Mesendoderm (in vitro differentiated cells): ENCODE data around the gene WDR1.
A peak's percentile ranks its signal among the peaks of the same experiment; 100 is the strongest.

ENCODE experiments used
- DNase-seq: peaks from one replicate; pipeline ENCODE4 v3.0.0; 2013
- H2AK5ac ChIP-seq: 2 replicates; pipeline ENCODE4 v1.6.1; 2013; ENCODE audit warnings: low read length, inconsistent platforms
- H2BK120ac ChIP-seq: 2 replicates; pipeline ENCODE4 v1.6.1; 2013; ENCODE audit warnings: low read depth, mild to moderate bottlenecking, low read length, moderate library complexity, mixed read lengths
- H2BK15ac ChIP-seq: replicated peaks from 2 replicates; pipeline ENCODE4 v1.6.1; 2013; ENCODE audit warnings: low read depth, mild to moderate bottlenecking, moderate library complexity
- H2BK5ac ChIP-seq: 2 replicates; pipeline ENCODE4 v1.6.1; 2013; ENCODE audit warnings: low read length, inconsistent platforms
- H3K18ac ChIP-seq: 2 replicates; pipeline ENCODE4 v1.6.1; 2013; ENCODE audit warnings: mild to moderate bottlenecking, low read length, mixed read lengths
- H3K23ac ChIP-seq: one replicate; pipeline ENCODE4 v1.6.1; 2013; ENCODE audit warnings: low read length
- H3K27ac ChIP-seq: 2 replicates; pipeline ENCODE4 v1.5.1; 2013; ENCODE audit warnings: low read depth, mild to moderate bottlenecking, inconsistent platforms, low read length, moderate library complexity
- H3K27me3 ChIP-seq: 2 replicates; pipeline ENCODE4 v1.6.1; 2013; ENCODE audit warnings: low read length, control low read depth, mild to moderate bottlenecking, inconsistent platforms; ENCODE audit not compliant: insufficient read depth, poor library complexity
- H3K36me3 ChIP-seq: 2 replicates; pipeline ENCODE4 v1.6.1; 2013; ENCODE audit warnings: low read length, inconsistent platforms; ENCODE audit not compliant: control insufficient read depth, insufficient read depth
- H3K4ac ChIP-seq: one replicate; pipeline ENCODE4 v1.6.1; 2013; ENCODE audit warnings: low read depth, mild to moderate bottlenecking, low read length, moderate library complexity
- H3K4me1 ChIP-seq: 2 replicates; pipeline ENCODE4 v1.6.1; 2013; ENCODE audit warnings: low read depth, low read length, inconsistent platforms; ENCODE audit not compliant: control insufficient read depth
- H3K4me2 ChIP-seq: 2 replicates; pipeline ENCODE4 v1.6.1; 2013; ENCODE audit warnings: low read length
- H3K4me3 ChIP-seq: 2 replicates; pipeline ENCODE4 v1.5.1; 2013; ENCODE audit warnings: mild to moderate bottlenecking, low read length
- H3K56ac ChIP-seq: one replicate; pipeline ENCODE4 v1.6.1; 2013; ENCODE audit warnings: low read length
- H3K79me1 ChIP-seq: 2 replicates; pipeline ENCODE4 v1.6.1; 2013; ENCODE audit warnings: low read length, inconsistent platforms
- H3K79me2 ChIP-seq: 2 replicates; pipeline ENCODE4 v1.6.1; 2013; ENCODE audit warnings: mild to moderate bottlenecking, low read length; ENCODE audit not compliant: control insufficient read depth, insufficient read depth
- H3K9ac ChIP-seq: 2 replicates; pipeline ENCODE4 v1.6.1; 2013; ENCODE audit warnings: low read length, inconsistent platforms
- H4K5ac ChIP-seq: one replicate; pipeline ENCODE4 v1.6.1; 2013; ENCODE audit warnings: low read length
- H4K8ac ChIP-seq: one replicate; pipeline ENCODE4 v1.6.1; 2013; ENCODE audit warnings: low read depth, mild to moderate bottlenecking, control low read depth, low read length, moderate library complexity
- WGBS: extraction: QIAGEN DNeasy Blood & Tissue Kit; methylation state at CpG from one replicate; pipeline ENCODE4 v1.1.7; 2013; ENCODE audit warnings: low lambda C conversion rate, missing lambda C conversion rate; ENCODE audit not compliant: insufficient coverage; ENCODE audit errors: extremely low coverage; 5-methylcytosine and 5-hydroxymethylcytosine counted together

WDR1 gene

GRCh38 chr4:10119278-10119677 lies 2.7 kb upstream of the WDR1 start:
- H3K23ac ChIP-seq: no peak overlapping the region
- H4K5ac ChIP-seq: no peak overlapping the region
- H3K4ac ChIP-seq: no peak overlapping the region
- no peak overlapping the region for H2BK5ac ChIP-seq
- H3K36me3 ChIP-seq: peaks cover 3% of the 10 kb centered on the region
- H3K56ac ChIP-seq: no peak overlapping the region
- no peak overlapping the region for H3K9ac ChIP-seq
- DNase-seq: no peak
- no peaks in the 10 kb centered on the region for H3K27me3 ChIP-seq
- no peak overlapping the region for H4K8ac ChIP-seq
- H3K4me3 ChIP-seq: no peak overlapping the region
- no peak overlapping the region for H2AK5ac ChIP-seq
- peaks cover 18% of the 10 kb centered on the region for H3K79me2 ChIP-seq
- H3K4me1 ChIP-seq: peaks cover 9% of the 10 kb centered on the region
- no peak overlapping the region for H3K18ac ChIP-seq
- H3K27ac ChIP-seq: no peak overlapping the region
- no peak overlapping the region for H3K4me2 ChIP-seq
- WGBS: no CpG with 5 or more reads among the region's 8 CpGs
- H2BK120ac ChIP-seq: no peak overlapping the region
- H2BK15ac ChIP-seq: no peak overlapping the region
- H3K79me1 ChIP-seq: peaks cover 8% of the 10 kb centered on the region

GRCh38 chr4:10118048-10119004 lies 1.7 kb upstream of the WDR1 start:
- Histone ChIP-seq H2BK120ac (no peak overlapping the region), H3K4ac (no peak overlapping the region)
- WGBS: no CpG with 5 or more reads among the region's 21 CpGs

GRCh38 chr4:10117359-10118047 lies 904 bp upstream of the WDR1 start:
- Histone ChIP-seq H3K4me3 (peak overlapping the region; percentile 22), H4K8ac (peak overlapping the region; percentile 83), H2BK5ac (no peak overlapping the region), H2BK120ac (no peak overlapping the region), H3K23ac (peak overlapping the region; percentile 50), H3K9ac (peak overlapping the region; percentile 78), H4K5ac (no peak overlapping the region), H3K79me1 (peaks cover 10% of the 10 kb centered on the region), H2AK5ac (no peak overlapping the region), H3K4ac (peak overlapping the region; percentile 73), H3K27ac (peak overlapping the region; percentile 38), H3K4me2 (peak overlapping the region; percentile 58), H3K4me1 (peaks cover 9% of the 10 kb centered on the region), H3K79me2 (peaks cover 36% of the 10 kb centered on the region), H3K18ac (peak overlapping the region; percentile 82), H3K56ac (peak overlapping the region; percentile 94), H3K27me3 (no peaks in the 10 kb centered on the region), H3K36me3 (peaks cover 3% of the 10 kb centered on the region), H2BK15ac (no peak overlapping the region)
- no CpG with 5 or more reads among the region's 17 CpGs for WGBS
- no peak for DNase-seq

More at GRCh38 chr4:10118048-10119004, 1.7 kb upstream of the WDR1 start:
- no peak for DNase-seq
- Histone ChIP-seq H3K79me2 (peaks cover 28% of the 10 kb centered on the region), H2BK15ac (no peak overlapping the region), H2AK5ac (no peak overlapping the region), H3K27me3 (no peaks in the 10 kb centered on the region), H3K4me2 (peak overlapping the region; percentile 58), H3K79me1 (peaks cover 9% of the 10 kb centered on the region), H3K4me1 (peaks cover 9% of the 10 kb centered on the region), H4K5ac (no peak overlapping the region), H3K4me3 (no peak overlapping the region), H3K36me3 (peaks cover 3% of the 10 kb centered on the region), H3K9ac (peak overlapping the region; percentile 78), H3K18ac (no peak overlapping the region), H3K23ac (peak overlapping the region; percentile 50), H3K27ac (no peak overlapping the region), H2BK5ac (no peak overlapping the region), H3K56ac (no peak overlapping the region), H4K8ac (no peak overlapping the region)

- H2AK5ac ChIP-seq: no peak overlapping the region
- WGBS: no CpG with 5 or more reads among the region's 70 CpGs
These were observed 616 bp downstream of the WDR1 start for GRCh38 chr4:10115797-10116568.

GRCh38 chr4:10115271-10115796 lies 1.3 kb downstream of the WDR1 start:
- no CpG with 5 or more reads among the region's 15 CpGs for WGBS
- Histone ChIP-seq H3K4me2 (peak overlapping the region; percentile 90), H3K27me3 (no peaks in the 10 kb centered on the region), H3K4ac (no peak overlapping the region), H3K4me1 (peaks cover 9% of the 10 kb centered on the region), H2BK15ac (no peak overlapping the region), H4K8ac (no peak overlapping the region), H3K79me2 (peaks cover 58% of the 10 kb centered on the region), H3K9ac (peak overlapping the region; percentile 91), H3K23ac (peak overlapping the region; percentile 15), H3K79me1 (peaks cover 22% of the 10 kb centered on the region), H4K5ac (no peak overlapping the region), H2BK5ac (no peak overlapping the region), H3K27ac (no peak overlapping the region), H2BK120ac (no peak overlapping the region), H3K56ac (peak overlapping the region; percentile 80), H3K18ac (no peak overlapping the region), H3K36me3 (peaks cover 5% of the 10 kb centered on the region), H2AK5ac (no peak overlapping the region), H3K4me3 (peak overlapping the region; percentile 86)
- DNase-seq: no peak

More at GRCh38 chr4:10115797-10116568, 616 bp downstream of the WDR1 start:
- Histone ChIP-seq H3K4me1 (peaks cover 9% of the 10 kb centered on the region), H2BK15ac (no peak overlapping the region), H4K8ac (peak overlapping the region; percentile 28), H3K18ac (peak overlapping the region; percentile 96), H3K27ac (peak overlapping the region; percentile 89), H3K4ac (peak overlapping the region; percentile 98), H3K23ac (peak overlapping the region; percentile 15), H2BK120ac (peak overlapping the region; percentile 93), H3K4me3 (peak overlapping the region; percentile 86), H3K79me2 (peaks cover 51% of the 10 kb centered on the region), H3K56ac (peak overlapping the region; percentile 80), H3K36me3 (peaks cover 3% of the 10 kb centered on the region), H3K27me3 (no peaks in the 10 kb centered on the region), H4K5ac (no peak overlapping the region), H3K9ac (peak overlapping the region; percentile 91), H3K79me1 (peaks cover 16% of the 10 kb centered on the region), H3K4me2 (peak overlapping the region; percentile 90), H2BK5ac (no peak overlapping the region)
- DNase-seq: peak; percentile 60
